A673 (cell line): ENCODE results near the gene AOPEP. TPM values are rescaled to one million over a fixed set of nuclear protein-coding genes. Genes with fewer than 3 reads are reported as not detected.

Experiments used
- BruUV-seq: library from RNA; stranded (reverse); fragments of 400-500 nt; replicated peaks from 2 replicates; lab custom pipeline; 2021; lab: Mats Ljungman, UMichigan
- CTCF ChIA-PET: fragments of 300-600 bp; sonication (Branson Sonifier 250); formaldehyde crosslinking; loops from one replicate; lab custom pipeline; 2022; ENCODE audit warnings: antibody characterized with exemption; lab: Charles Lee
- POLR2A ChIA-PET: fragments of 300-600 bp; sonication (Branson Sonifier 250); formaldehyde crosslinking; loops from one replicate; lab custom pipeline; 2022; ENCODE audit warnings: antibody characterized with exemption; ENCODE audit not compliant: low non-redundant PET; lab: Charles Lee
- DNase-seq: peaks from one replicate; pipeline ENCODE4 v3.0.0-alpha.2; 2015; ENCODE audit warnings: low spot score
- H3K27ac ChIP-seq: fragments of 200-600 bp; sonication (generic); 2 replicates; pipeline ENCODE4 v1.5.1; 2016; ENCODE audit warnings: mixed run types, low read depth, mild to moderate bottlenecking, mixed read lengths, antibody characterized with exemption, low read length; ENCODE audit not compliant: poor library complexity, severe bottlenecking
- H3K27me3 ChIP-seq: fragments of 200-600 bp; sonication (generic); replicated peaks from 2 replicates; pipeline ENCODE4 v1.6.1; 2017; ENCODE audit warnings: mixed run types, low read depth, mild to moderate bottlenecking, mixed read lengths, antibody characterized with exemption, low read length; ENCODE audit not compliant: insufficient read depth, poor library complexity
- H3K36me3 ChIP-seq: fragments of 200-600 bp; sonication (generic); 2 replicates; pipeline ENCODE4 v1.6.1; 2016; ENCODE audit warnings: mixed run types, mild to moderate bottlenecking, mixed read lengths, antibody characterized with exemption, low read length; ENCODE audit not compliant: insufficient read depth, poor library complexity, severe bottlenecking
- H3K4me1 ChIP-seq: fragments of 200-600 bp; sonication (generic); 2 replicates; pipeline ENCODE4 v1.6.1; 2017; ENCODE audit warnings: mixed run types, mild to moderate bottlenecking, mixed read lengths, antibody characterized with exemption, low read length; ENCODE audit not compliant: insufficient read depth, poor library complexity, severe bottlenecking
- H3K4me3 ChIP-seq: fragments of 200-600 bp; sonication (generic); 2 replicates; pipeline ENCODE4 v1.5.1; 2016; ENCODE audit warnings: low read depth, mixed run types, mild to moderate bottlenecking, mixed read lengths, low read length; ENCODE audit not compliant: poor library complexity, severe bottlenecking
- H3K9me3 ChIP-seq: fragments of 200-600 bp; sonication (generic); 2 replicates; pipeline ENCODE4 v1.6.1; 2016; ENCODE audit warnings: mixed run types, low read depth, mild to moderate bottlenecking, mixed read lengths, antibody characterized with exemption, low read length; ENCODE audit not compliant: poor library complexity, severe bottlenecking
- CTCF ChIP-seq: fragments of 300-800, 200-600 bp; sonication (generic); conservative IDR thresholded peaks from 2 replicates; pipeline ENCODE4 v1.5.1; 2017; ENCODE audit warnings: low read depth, mild to moderate bottlenecking, antibody characterized with exemption, low read length, moderate library complexity, mixed read lengths
- EZH2 ChIP-seq: fragments of 200-600 bp; sonication (generic); IDR thresholded peaks from 2 replicates; pipeline ENCODE4 v1.6.1; 2017; ENCODE audit warnings: borderline replicate concordance, low read depth, mild to moderate bottlenecking, mixed read lengths, antibody characterized with exemption, low read length; ENCODE audit not compliant: poor library complexity, severe bottlenecking
- intact Hi-C: fragments of 100-400 bp; cut with micrococcal nuclease; formaldehyde crosslinking; loops from one replicate; pipeline ENCODE4 v1.10.0; 2022; ENCODE audit not compliant: unreplicated experiment
- total RNA-seq: library from RNA; stranded (reverse); gene quantifications from 2 replicates; pipeline ENCODE4 v1.2.3, GENCODE V29; 2021

AOPEP gene
- total RNA-seq, 1 experiment from 2014 or later: 17.5 TPM

GRCh38 chr9:94811074-94811473 is 84.6 kb downstream of the AOPEP start:
- no peaks in the 10 kb centered on the region for H3K27me3 ChIP-seq
- H3K9me3 ChIP-seq: no peaks in the 10 kb centered on the region
- no peak overlapping the region for H3K4me3 ChIP-seq
- intact Hi-C loops: no loop called here
- peaks cover 6% of the 10 kb centered on the region for H3K4me1 ChIP-seq
- DNase-seq: no peak
- CTCF ChIA-PET: no interaction called here
- BruUV-seq: no TSS peak
- no peak overlapping the region for H3K27ac ChIP-seq
- H3K36me3 ChIP-seq: no peaks in the 10 kb centered on the region
- TF ChIP-seq CTCF (no peak), EZH2 (no peak)
- POLR2A ChIA-PET: no interaction called here

- no peak overlapping the region for H3K4me3 ChIP-seq
- no peak for TF ChIP-seq EZH2
- TF ChIP-seq CTCF: no peak
- ChIA-PET CTCF (no interaction called here), POLR2A (no interaction called here)
- no peaks in the 10 kb centered on the region for H3K9me3 ChIP-seq
- H3K36me3 ChIP-seq: no peaks in the 10 kb centered on the region
- H3K27me3 ChIP-seq: no peaks in the 10 kb centered on the region
- H3K4me1 ChIP-seq: no peaks in the 10 kb centered on the region
- no peak for DNase-seq
- no TSS peak for BruUV-seq
- H3K27ac ChIP-seq: no peak overlapping the region
- intact Hi-C loops: no loop called here
Measured at GRCh38 chr9:94812343-94812742, 85.8 kb downstream of the AOPEP start.

- H3K27me3 ChIP-seq: no peaks in the 10 kb centered on the region
- ChIA-PET CTCF (no interaction called here), POLR2A (no interaction called here)
- intact Hi-C loops: no loop called here
- no peak overlapping the region for H3K4me3 ChIP-seq
- no peaks in the 10 kb centered on the region for H3K9me3 ChIP-seq
- TF ChIP-seq EZH2 (no peak), CTCF (no peak)
- DNase-seq: no peak
- no peaks in the 10 kb centered on the region for H3K4me1 ChIP-seq
- no TSS peak for BruUV-seq
- H3K36me3 ChIP-seq: no peaks in the 10 kb centered on the region
- no peak overlapping the region for H3K27ac ChIP-seq
Measured at GRCh38 chr9:94813379-94813778, 86.9 kb downstream of the AOPEP start.
